ENCODE results near the gene SLC20A1. TPM values are rescaled to one million over a fixed set of nuclear protein-coding genes. Genes with fewer than 3 reads are reported as not detected.

Gene SLC20A1
- total RNA-seq, 1 experiment from 2014 or later: 123 TPM

GRCh38 chr2:112682101-112682500 lies 36.4 kb downstream of the SLC20A1 start:
- H3K36me3 Mint-ChIP-seq (ENCODE audit: insufficient read depth in 1 of 3, low read depth in 3 of 3): no peaks in the 10 kb centered on the region

More at GRCh38 chr2:112682101-112682500, 36.4 kb downstream of the SLC20A1 start:
- peaks cover 1% of the 10 kb centered on the region; the same call in 1 of the 2 replicates for H3K27me3 Mint-ChIP-seq (ENCODE audit: low read depth)
- Histone ChIP-seq H3K79me2 (ENCODE audit: insufficient read depth, low read length) (no peaks in the 10 kb centered on the region), H3K4ac (ENCODE audit: low read depth, low read length) (no peak overlapping the region), H4K20me1 (ENCODE audit: control insufficient read depth, insufficient read depth, insufficient read length) (no peaks in the 10 kb centered on the region), H3K18ac (ENCODE audit: insufficient read length, low read depth, low read length) (no peak overlapping the region), H3K4me2 (ENCODE audit: insufficient read depth, insufficient read length, low read length) (no peak overlapping the region), H4K8ac (replicated peaks; ENCODE audit: insufficient read length, low read depth, low read length) (no peak overlapping the region), H4K91ac (ENCODE audit: insufficient read length, low read depth, low read length) (no peak overlapping the region), H3K23me2 (ENCODE audit: insufficient read length, low read depth, low read length, poor library complexity, severe bottlenecking) (no peaks in the 10 kb centered on the region), H3K9ac (ENCODE audit: extremely low read depth, insufficient read length, low read length) (no peak overlapping the region), H2AFZ (ENCODE audit: low read length) (no peak overlapping the region), H3K14ac (ENCODE audit: insufficient read depth, low read length) (no peak overlapping the region), H2BK5ac (ENCODE audit: insufficient read length, low read length) (no peak overlapping the region), H4K5ac (ENCODE audit: insufficient read length, low read depth, low read length) (no peak overlapping the region), H3K27me3 (ENCODE audit: insufficient read depth, low read length) (no peaks in the 10 kb centered on the region), H3K23ac (ENCODE audit: insufficient read length, low read depth, low read length) (no peak overlapping the region), H3K56ac (ENCODE audit: insufficient read length, low read depth, low read length) (no peak overlapping the region), H3T11ph (ENCODE audit: low read length) (no peak overlapping the region), H2BK120ac (ENCODE audit: low read depth, low read length, poor library complexity, severe bottlenecking) (no peak overlapping the region), H2AK5ac (ENCODE audit: insufficient read length, low read length) (no peak overlapping the region), H2BK20ac (ENCODE audit: low read depth, low read length, poor library complexity, severe bottlenecking) (no peak overlapping the region), H2BK15ac (ENCODE audit: low read depth, low read length) (no peak overlapping the region), H3K4me1 (ENCODE audit: insufficient read depth, low read length) (no peaks in the 10 kb centered on the region), H3K79me1 (ENCODE audit: insufficient read depth, low read depth, low read length, poor library complexity, severe bottlenecking) (no peaks in the 10 kb centered on the region), H3K9me3 (ENCODE audit: control insufficient read depth, low read depth, low read length) (no peaks in the 10 kb centered on the region), H3K27ac (ENCODE audit: insufficient read length, low read depth, low read length) (no peak overlapping the region), H2BK12ac (ENCODE audit: insufficient read length, low read depth, low read length) (no peak overlapping the region)
- DNase-seq: no peak
- no CpG with 5 or more reads among the region's 7 CpGs for WGBS (ENCODE audit: extremely low coverage, insufficient read length, low lambda C conversion rate)
- no peaks in the 10 kb centered on the region for H3K9me3 Mint-ChIP-seq
- no peak overlapping the region for H3K27ac Mint-ChIP-seq
- no peak overlapping the region for H3K4me3 Mint-ChIP-seq
- peaks cover 0 to 8% of the 10 kb centered on the region in 2 experiments; a peak in 2 of 4 replicates for H3K4me1 Mint-ChIP-seq
- no peak for TF ChIP-seq CTCF (conservative IDR thresholded peaks at IDR 0.05)

Data from H9 (cell line).